Astrocyte (in vitro differentiated cells and primary cell): Measurements from ENCODE around the gene RPL4. TPM values are rescaled to one million over a fixed set of nuclear protein-coding genes. Genes with fewer than 3 reads are reported as not detected.
"Not testable (repeated sequence)": the region's sequence is repeated elsewhere in the genome, so short reads cannot be mapped to it uniquely, and the experiment has no call there.

Source experiments
- DNase-seq: peaks from one replicate; pipeline ENCODE4 v3.0.0-alpha.2; 2010; ENCODE audit warnings: low read depth
- FAIRE-seq: peaks from 2 replicates; lab custom pipeline; 2011; peaks lifted over from hg19 to GRCh38; lab: Jason Lieb, UNC
- H2AFZ ChIP-seq: 2 replicates; pipeline ENCODE4 v1.6.0; 2012; ENCODE audit warnings: low read depth, low read length, inconsistent platforms
- H3K27ac ChIP-seq: 2 replicates; pipeline ENCODE4 v1.5.1; 2011; ENCODE audit warnings: low read depth, low read length, inconsistent platforms
- H3K27me3 ChIP-seq: 2 replicates; pipeline ENCODE4 v1.6.0; 2011; ENCODE audit warnings: low read length, inconsistent platforms; ENCODE audit not compliant: insufficient read depth
- H3K36me3 ChIP-seq: 2 replicates; pipeline ENCODE4 v1.5.1; 2011; ENCODE audit warnings: low read length, inconsistent platforms; ENCODE audit not compliant: insufficient read depth
- H3K4me1 ChIP-seq: 2 replicates; pipeline ENCODE4 v1.5.1; 2011; ENCODE audit warnings: low read length, inconsistent platforms; ENCODE audit not compliant: insufficient read depth
- H3K4me2 ChIP-seq: 2 replicates; pipeline ENCODE4 v1.6.0; 2012; ENCODE audit warnings: low read length, inconsistent platforms
- H3K4me3 ChIP-seq: 2 replicates; pipeline ENCODE4 v1.5.1; 2011; ENCODE audit warnings: low read depth, mild to moderate bottlenecking, low read length, inconsistent platforms; ENCODE audit not compliant: insufficient read depth
- H3K79me2 ChIP-seq: 2 replicates; pipeline ENCODE4 v1.6.0; 2012; ENCODE audit warnings: mild to moderate bottlenecking, low read length, inconsistent platforms; ENCODE audit not compliant: insufficient read depth
- H3K9ac ChIP-seq: 2 replicates; pipeline ENCODE4 v1.6.0; 2012; ENCODE audit warnings: mild to moderate bottlenecking, low read length, inconsistent platforms
- H3K9me3 ChIP-seq: 2 replicates; pipeline ENCODE4 v1.5.1; 2012; ENCODE audit warnings: low read depth, mild to moderate bottlenecking, low read length, inconsistent platforms; ENCODE audit not compliant: insufficient read depth
- H4K20me1 ChIP-seq: 2 replicates; pipeline ENCODE4 v1.6.0; 2012; ENCODE audit warnings: low read length, inconsistent platforms; ENCODE audit not compliant: insufficient read depth
- H3K27ac Mint-ChIP-seq: one replicate; pipeline ENCODE4 v1.8.0; 2021; ENCODE audit warnings: mild to moderate bottlenecking, mixed read lengths; ENCODE audit not compliant: unreplicated experiment
- H3K27me3 Mint-ChIP-seq: one replicate; pipeline ENCODE4 v1.8.0; 2021; ENCODE audit warnings: low read depth, mixed read lengths; ENCODE audit not compliant: unreplicated experiment
- H3K36me3 Mint-ChIP-seq: one replicate; pipeline ENCODE4 v1.8.0; 2021; ENCODE audit warnings: low read depth, mixed read lengths; ENCODE audit not compliant: unreplicated experiment
- H3K4me1 Mint-ChIP-seq: one replicate; pipeline ENCODE4 v1.8.0; 2021; ENCODE audit warnings: low read depth, mixed read lengths; ENCODE audit not compliant: unreplicated experiment
- H3K4me3 Mint-ChIP-seq: one replicate; pipeline ENCODE4 v1.8.0; 2021; ENCODE audit warnings: mild to moderate bottlenecking, moderate library complexity, mixed read lengths; ENCODE audit not compliant: unreplicated experiment
- H3K9me3 Mint-ChIP-seq: one replicate; pipeline ENCODE4 v1.8.0; 2021; ENCODE audit warnings: mild to moderate bottlenecking, mixed read lengths; ENCODE audit not compliant: unreplicated experiment
- CTCF ChIP-seq: IDR thresholded peaks from 2 replicates; pipeline ENCODE4 v1.5.1; 2011; ENCODE audit warnings: low read depth, mild to moderate bottlenecking, inconsistent platforms, low read length, moderate library complexity; ENCODE audit not compliant: insufficient read depth
- EZH2 ChIP-seq: IDR thresholded peaks from 2 replicates; pipeline ENCODE4 v1.6.1; 2012; ENCODE audit warnings: mild to moderate bottlenecking, low read length, inconsistent platforms; ENCODE audit not compliant: insufficient read depth
- total RNA-seq: library from RNA; stranded (reverse); gene quantifications from 2 replicates; pipeline ENCODE4 v1.2.1, GENCODE V29; 2021

Gene RPL4
- total RNA-seq, 1 donor from 2014 or later = 2,248 TPM

DNA sequence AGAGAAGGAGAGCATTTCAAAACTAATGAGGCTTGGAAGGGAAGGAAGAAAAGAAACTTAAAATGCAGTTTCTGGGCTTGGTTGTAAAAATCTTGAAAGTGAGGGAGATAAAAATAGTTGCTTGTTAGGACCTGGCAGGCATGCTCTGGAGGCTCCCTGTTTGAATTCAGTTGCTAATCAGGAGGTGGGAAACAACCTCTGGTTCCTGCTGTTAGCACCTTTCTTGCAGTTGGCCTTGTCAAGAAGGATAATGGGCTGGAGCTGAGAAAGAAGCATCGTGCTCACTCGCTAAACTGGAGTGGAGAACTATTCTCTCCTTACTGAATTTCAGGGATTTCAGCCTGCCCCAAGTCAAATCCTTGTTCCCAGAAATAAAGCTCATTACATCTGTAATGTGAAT lies 30.5 kb downstream of the RPL4 start:
- peaks cover 4% of the 10 kb centered on the region for H3K79me2 ChIP-seq
- TF ChIP-seq EZH2 (no peak), CTCF (no peak)
- H3K9me3 ChIP-seq = no peaks in the 10 kb centered on the region
- H3K27me3 Mint-ChIP-seq = no peaks in the 10 kb centered on the region
- no peak overlapping the region for H3K9ac ChIP-seq
- H3K27ac Mint-ChIP-seq = no peak overlapping the region
- FAIRE-seq = no peak
- H3K4me3 Mint-ChIP-seq = no peak overlapping the region
- H3K4me2 ChIP-seq = no peak overlapping the region
- H2AFZ ChIP-seq = no peak overlapping the region
- no peak overlapping the region for H3K27ac ChIP-seq
- H3K27me3 ChIP-seq = no peaks in the 10 kb centered on the region
- peaks cover 30% of the 10 kb centered on the region for H3K4me1 Mint-ChIP-seq
- peaks cover 6% of the 10 kb centered on the region for H3K4me1 ChIP-seq
- no peak overlapping the region for H3K4me3 ChIP-seq
- no peaks in the 10 kb centered on the region for H3K9me3 Mint-ChIP-seq
- no peak for DNase-seq
- peaks cover 16% of the 10 kb centered on the region for H4K20me1 ChIP-seq
- peaks cover 4% of the 10 kb centered on the region for H3K36me3 Mint-ChIP-seq
- H3K36me3 ChIP-seq = no peaks in the 10 kb centered on the region

DNA sequence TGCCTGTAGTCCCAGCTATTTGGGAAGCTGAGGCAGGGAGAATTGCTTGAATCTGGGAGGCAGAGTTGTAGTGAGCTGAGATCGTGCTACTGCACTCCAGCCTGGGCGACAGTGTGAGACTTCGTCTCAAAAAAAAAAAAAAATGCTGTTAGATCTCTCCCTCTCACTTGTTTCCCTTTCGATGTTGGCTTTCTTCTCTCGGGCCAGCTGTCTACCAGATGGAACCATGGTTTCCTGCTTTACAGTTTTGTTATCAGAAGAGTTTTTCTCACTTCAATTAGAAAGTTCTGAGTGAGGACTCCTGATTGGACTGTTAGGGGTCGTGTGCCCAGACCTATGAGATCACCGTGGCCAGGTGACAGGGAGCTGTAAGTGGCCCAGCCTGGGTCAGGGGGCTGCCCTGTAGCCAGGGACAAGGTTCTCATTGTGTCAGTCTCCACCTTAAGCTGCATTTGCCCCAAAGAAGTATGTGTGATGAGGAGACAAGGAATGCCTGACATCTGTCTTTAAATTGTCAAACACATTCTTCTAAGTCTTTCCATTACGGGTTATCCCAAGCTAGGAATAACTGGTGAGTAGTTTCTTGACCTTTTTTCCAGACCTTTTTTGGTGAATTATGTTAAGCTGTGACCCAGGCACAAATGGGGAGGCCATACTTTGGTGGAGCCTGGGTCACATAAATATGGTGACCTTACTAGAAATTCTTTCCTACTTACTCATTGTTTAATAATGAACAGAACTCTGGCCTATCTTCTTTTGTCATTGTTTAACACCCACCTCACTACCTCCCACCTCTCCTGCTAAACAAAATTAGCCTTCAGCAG lies 32.3 kb downstream of the RPL4 start:
- Histone ChIP-seq H3K4me2 (peak overlapping the region; percentile 7), H3K27ac (no peak overlapping the region), H3K9ac (no peak overlapping the region), H2AFZ (no peak overlapping the region), H3K79me2 (no peaks in the 10 kb centered on the region), H3K27me3 (no peaks in the 10 kb centered on the region), H4K20me1 (peaks cover 11% of the 10 kb centered on the region), H3K4me3 (no peak overlapping the region), H3K9me3 (no peaks in the 10 kb centered on the region), H3K36me3 (no peaks in the 10 kb centered on the region), H3K4me1 (peaks cover 6% of the 10 kb centered on the region)
- Mint-ChIP-seq H3K4me3 (peak overlapping the region; percentile 63), H3K4me1 (peaks cover 30% of the 10 kb centered on the region), H3K27me3 (no peaks in the 10 kb centered on the region), H3K36me3 (peaks cover 4% of the 10 kb centered on the region), H3K9me3 (no peaks in the 10 kb centered on the region), H3K27ac (peak overlapping the region; percentile 93)
- no peak for FAIRE-seq
- TF ChIP-seq CTCF (no peak), EZH2 (no peak)
- DNase-seq = peak; percentile 26

DNA sequence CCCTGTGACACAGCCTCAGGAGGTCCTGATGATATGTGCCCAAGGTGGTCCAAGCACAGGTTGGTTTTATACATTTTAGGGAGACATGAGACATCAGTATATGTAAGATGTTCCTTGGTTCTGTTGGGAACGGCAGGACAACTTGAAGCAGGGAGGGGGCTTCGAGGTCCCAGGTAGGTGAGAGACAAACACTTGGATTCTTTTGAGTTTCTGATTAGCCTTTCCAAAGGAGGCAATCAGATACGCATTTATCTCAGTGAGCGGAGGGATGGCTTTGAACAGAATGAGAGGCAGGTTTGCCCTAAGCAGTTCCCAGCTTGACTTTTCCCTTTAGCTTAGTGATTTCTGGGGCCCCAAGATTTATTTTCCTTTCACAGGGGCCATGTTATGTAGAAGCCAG lies 33.8 kb downstream of the RPL4 start:
- not testable (repeated sequence) for H4K20me1 ChIP-seq, H3K9me3 ChIP-seq, H3K4me3 ChIP-seq, H3K36me3 Mint-ChIP-seq, DNase-seq, H3K27me3 Mint-ChIP-seq, FAIRE-seq, H3K27ac ChIP-seq, H3K4me3 Mint-ChIP-seq, H3K4me1 ChIP-seq, H2AFZ ChIP-seq, H3K9ac ChIP-seq, H3K4me2 ChIP-seq, H3K79me2 ChIP-seq, H3K36me3 ChIP-seq, H3K27ac Mint-ChIP-seq, H3K9me3 Mint-ChIP-seq, H3K27me3 ChIP-seq
- H3K4me1 Mint-ChIP-seq = peaks cover 19% of the 10 kb centered on the region

GRCh38 chr15:66467162-66468040 lies 37.3 kb downstream of the RPL4 start:
- not testable (repeated sequence) for H3K36me3 ChIP-seq, H3K9me3 ChIP-seq, FAIRE-seq, H3K4me1 Mint-ChIP-seq, H3K27ac Mint-ChIP-seq, H4K20me1 ChIP-seq, H3K4me3 Mint-ChIP-seq, H3K4me3 ChIP-seq, H3K79me2 ChIP-seq, H3K9me3 Mint-ChIP-seq, H3K4me1 ChIP-seq, DNase-seq, H3K9ac ChIP-seq, H3K27me3 ChIP-seq, H3K4me2 ChIP-seq, H3K27ac ChIP-seq, H3K27me3 Mint-ChIP-seq, H2AFZ ChIP-seq
- peaks cover 14% of the 10 kb centered on the region for H3K36me3 Mint-ChIP-seq
